NCI-H1436 (cell line): Measurements from ENCODE around the gene VPS41.

Source experiments
- DNase-seq: peaks from one replicate; lab custom pipeline; 2025; lab: John Stamatoyannopoulos, UW

The VPS41 gene

DNA sequence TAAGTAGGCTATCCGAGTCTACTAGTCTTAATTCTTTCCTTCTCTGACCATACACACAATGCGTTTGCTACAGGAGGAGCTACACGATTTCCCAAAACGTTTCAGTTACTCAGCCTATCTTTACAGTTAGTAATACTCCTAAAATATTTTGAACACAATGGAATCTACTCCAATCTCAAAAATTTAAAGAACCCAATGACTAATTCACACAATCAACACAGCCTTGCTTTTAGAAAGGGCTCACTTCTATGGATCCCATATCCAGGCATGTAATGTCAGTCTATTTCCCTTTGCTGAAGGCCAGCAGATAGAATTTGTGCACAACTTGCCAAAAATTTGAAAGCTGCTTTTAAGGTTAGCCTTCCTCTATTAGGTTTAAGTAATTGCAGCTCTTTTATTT lies 107.2 kb downstream of the VPS41 start:
- no peak for DNase-seq

- no peak for DNase-seq
Measured at GRCh38 chr7:38798552-38799267, 110.3 kb downstream of the VPS41 start.

GRCh38 chr7:38796626-38797501 lies 112.1 kb downstream of the VPS41 start:
- DNase-seq, result peak; percentile 23

- DNase-seq, result no peak
Measured at GRCh38 chr7:38795593-38795992, 113.4 kb downstream of the VPS41 start.

GRCh38 chr7:38781991-38782390 lies 127.0 kb downstream of the VPS41 start:
- no peak for DNase-seq

DNA sequence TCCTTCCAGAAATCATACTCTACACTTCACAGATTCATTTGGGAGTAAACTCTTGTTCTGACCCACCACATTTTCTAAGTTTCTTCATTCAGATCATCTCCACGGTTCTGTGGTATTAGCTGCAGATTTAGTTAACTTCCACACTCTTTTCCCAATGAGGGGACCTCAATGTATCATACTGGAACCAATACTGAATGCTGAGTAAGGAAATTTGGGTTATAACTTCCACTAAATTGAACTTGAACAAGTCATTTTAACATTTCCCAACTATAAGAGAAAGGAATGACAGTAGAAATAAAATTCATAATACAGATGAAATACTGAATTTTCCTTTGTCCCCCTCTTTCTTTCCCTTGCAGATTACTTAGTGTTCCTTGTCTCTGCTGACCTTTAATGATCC lies 131.4 kb downstream of the VPS41 start:
- no peak for DNase-seq

- peak; percentile 67 for DNase-seq
Measured at GRCh38 chr7:38775506-38776175, 133.3 kb downstream of the VPS41 start.

DNA sequence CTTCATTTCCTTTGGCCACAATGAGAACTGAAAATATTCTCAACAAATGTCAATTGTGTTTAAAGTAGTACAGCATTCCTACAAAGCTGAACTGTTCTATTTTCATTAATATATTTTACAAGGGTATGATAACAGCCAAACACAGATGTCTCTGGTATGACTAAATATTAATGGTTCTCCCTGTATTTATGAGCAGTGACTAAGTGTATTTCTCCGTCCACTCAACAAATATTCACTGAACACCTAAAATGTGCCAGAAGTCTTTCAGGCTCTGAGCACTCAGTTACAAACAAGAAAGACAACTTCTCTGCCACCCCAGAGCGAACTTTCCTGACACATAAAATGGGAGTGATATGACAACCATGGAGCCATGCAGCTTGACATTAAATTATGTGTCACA lies 135.6 kb downstream of the VPS41 start:
- DNase-seq, result no peak

- no peak for DNase-seq
Measured at GRCh38 chr7:38760226-38760625, 148.8 kb downstream of the VPS41 start.

DNA sequence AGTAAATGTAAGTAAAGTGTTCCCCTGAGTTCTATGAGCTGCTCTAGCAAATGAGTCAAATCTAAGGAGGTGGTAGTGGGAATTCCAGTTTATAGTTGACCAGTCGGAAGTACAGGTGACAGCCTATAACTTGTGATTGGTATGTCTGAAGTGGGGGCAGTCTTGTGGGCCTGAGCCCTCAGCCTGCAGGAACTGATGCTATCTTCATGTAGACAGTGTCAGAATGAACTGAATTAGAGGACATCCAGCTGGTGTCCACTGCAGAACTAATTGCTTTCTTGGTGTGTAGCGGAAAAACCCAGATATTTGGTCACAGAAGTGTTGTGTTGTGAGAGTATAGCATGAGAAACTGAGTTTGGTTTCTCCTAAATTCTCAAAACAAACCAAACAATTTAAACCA lies 150.0 kb downstream of the VPS41 start:
- no peak for DNase-seq

GRCh38 chr7:38757931-38758330 lies 151.1 kb downstream of the VPS41 start:
- DNase-seq, result no peak

DNA sequence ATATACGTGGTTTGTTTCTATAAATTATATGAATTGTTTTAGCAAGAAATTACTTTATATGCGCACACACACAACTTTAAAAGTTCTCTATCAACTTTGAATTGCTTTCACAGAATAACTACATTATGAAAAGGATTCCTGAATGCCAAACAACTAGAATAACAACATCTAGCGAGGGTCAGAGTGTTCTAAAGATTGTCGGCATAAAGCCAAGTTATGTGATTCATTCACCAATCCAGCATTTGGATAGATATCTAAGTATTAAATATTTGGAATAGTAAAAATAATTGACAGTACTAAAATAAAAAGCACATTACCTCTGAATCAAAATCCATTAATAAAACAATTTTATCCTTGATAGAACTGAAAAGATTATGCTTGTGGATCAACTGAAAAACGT lies 152.5 kb downstream of the VPS41 start:
- DNase-seq, result no peak

GRCh38 chr7:38753347-38753746 lies 155.6 kb downstream of the VPS41 start:
- no peak for DNase-seq

- no peak for DNase-seq
Measured at GRCh38 chr7:38751416-38751815, 157.6 kb downstream of the VPS41 start.

GRCh38 chr7:38748056-38748610 lies 160.9 kb downstream of the VPS41 start:
- no peak for DNase-seq

- no peak for DNase-seq
Measured at GRCh38 chr7:38746438-38746837, 162.6 kb downstream of the VPS41 start.

DNA sequence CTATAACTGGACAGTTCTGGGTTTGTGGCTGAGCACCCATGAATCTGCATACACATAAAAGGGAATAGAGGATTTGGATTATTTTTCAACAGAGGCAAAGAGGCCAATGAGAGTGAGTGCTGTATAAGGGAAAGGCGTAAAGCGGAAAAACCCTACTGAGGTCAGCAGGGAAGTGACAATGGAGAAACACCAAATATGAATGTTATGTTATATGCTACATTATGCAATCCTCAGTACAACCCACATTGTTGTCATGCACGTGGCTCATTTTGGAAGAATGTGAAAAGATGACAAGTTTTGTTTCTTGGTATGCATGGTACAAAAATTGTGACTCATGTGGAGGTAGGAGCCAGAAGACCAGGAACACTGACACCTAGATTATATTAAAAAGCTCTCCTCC lies 164.2 kb downstream of the VPS41 start:
- DNase-seq, result no peak

DNA sequence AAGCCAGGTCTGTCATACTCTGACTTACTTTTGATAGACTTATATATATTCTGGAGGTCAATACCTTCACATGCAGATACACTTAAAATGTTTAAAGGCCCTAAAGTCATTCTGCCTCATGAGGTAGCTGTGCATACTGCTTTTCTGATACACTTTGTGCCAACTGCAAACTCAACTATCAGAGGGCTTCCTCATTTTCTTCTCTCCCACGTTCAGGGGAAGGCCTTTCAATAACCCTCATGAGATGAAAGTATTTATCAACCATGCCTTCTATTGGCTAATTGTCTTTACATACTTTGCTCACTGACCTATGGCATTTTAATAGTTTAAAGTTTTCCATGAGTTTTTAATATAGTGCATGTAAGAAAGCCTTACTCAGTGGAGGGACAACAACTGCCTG lies 165.1 kb downstream of the VPS41 start:
- DNase-seq, result no peak

GRCh38 chr7:38740041-38740440 lies 168.9 kb downstream of the VPS41 start:
- no peak for DNase-seq

- no peak for DNase-seq
Measured at GRCh38 chr7:38736138-38736537, 172.9 kb downstream of the VPS41 start.

GRCh38 chr7:38731215-38731614 lies 177.8 kb downstream of the VPS41 start:
- no peak for DNase-seq

GRCh38 chr7:38728145-38728544 lies 180.8 kb downstream of the VPS41 start:
- DNase-seq, result no peak
